ENCODE measurements around the gene LACTBL1.

DNA sequence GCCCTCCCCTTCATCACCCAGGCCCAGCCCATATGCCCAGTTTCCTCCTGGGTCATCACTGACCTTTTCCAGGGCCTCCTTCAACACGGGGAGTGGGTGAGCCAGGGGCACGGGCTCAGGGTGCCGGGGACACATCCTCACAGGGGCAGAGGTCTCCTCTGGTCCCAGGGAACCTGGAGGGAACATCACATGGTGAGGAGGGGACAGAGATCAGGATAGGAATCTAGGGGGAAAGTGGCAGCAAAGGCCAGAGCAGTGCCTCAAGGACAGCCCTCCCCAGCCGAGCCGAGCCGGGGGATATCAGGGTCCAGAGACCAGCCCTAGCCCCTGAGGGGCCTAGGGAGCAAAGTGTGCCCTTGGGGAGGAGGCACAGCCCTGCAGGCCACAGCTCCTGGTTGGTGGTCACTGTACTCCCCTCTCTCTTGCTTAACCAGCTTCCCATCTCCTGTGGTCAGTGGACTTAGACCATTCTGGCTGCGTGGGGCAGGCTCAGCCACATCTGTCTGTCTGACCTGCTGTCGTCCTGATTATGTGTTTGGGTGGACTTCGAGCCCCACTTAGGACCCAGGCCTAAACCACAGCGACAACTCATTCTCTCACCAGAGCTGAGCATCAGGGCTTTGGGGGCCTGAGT lies 9.5 kb downstream of the LACTBL1 start:
- TF ChIP-seq, protein P1, sequence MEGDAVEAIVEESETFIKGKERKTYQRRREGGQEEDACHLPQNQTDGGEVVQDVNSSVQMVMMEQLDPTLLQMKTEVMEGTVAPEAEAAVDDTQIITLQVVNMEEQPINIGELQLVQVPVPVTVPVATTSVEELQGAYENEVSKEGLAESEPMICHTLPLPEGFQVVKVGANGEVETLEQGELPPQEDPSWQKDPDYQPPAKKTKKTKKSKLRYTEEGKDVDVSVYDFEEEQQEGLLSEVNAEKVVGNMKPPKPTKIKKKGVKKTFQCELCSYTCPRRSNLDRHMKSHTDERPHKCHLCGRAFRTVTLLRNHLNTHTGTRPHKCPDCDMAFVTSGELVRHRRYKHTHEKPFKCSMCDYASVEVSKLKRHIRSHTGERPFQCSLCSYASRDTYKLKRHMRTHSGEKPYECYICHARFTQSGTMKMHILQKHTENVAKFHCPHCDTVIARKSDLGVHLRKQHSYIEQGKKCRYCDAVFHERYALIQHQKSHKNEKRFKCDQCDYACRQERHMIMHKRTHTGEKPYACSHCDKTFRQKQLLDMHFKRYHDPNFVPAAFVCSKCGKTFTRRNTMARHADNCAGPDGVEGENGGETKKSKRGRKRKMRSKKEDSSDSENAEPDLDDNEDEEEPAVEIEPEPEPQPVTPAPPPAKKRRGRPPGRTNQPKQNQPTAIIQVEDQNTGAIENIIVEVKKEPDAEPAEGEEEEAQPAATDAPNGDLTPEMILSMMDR (IDR thresholded peaks at IDR 0.05; ENCODE audit: insufficient read depth, low read length): no peak
- no peak for TF ChIP-seq POLR2AphosphoS5 (IDR thresholded peaks at IDR 0.05; ENCODE audit: low read depth)
